ENCODE data around the gene NAGLU.
"Not testable (repeated sequence)": the region's sequence is repeated elsewhere in the genome, so short reads cannot be mapped to it uniquely, and the experiment has no call there.

The NAGLU gene

DNA sequence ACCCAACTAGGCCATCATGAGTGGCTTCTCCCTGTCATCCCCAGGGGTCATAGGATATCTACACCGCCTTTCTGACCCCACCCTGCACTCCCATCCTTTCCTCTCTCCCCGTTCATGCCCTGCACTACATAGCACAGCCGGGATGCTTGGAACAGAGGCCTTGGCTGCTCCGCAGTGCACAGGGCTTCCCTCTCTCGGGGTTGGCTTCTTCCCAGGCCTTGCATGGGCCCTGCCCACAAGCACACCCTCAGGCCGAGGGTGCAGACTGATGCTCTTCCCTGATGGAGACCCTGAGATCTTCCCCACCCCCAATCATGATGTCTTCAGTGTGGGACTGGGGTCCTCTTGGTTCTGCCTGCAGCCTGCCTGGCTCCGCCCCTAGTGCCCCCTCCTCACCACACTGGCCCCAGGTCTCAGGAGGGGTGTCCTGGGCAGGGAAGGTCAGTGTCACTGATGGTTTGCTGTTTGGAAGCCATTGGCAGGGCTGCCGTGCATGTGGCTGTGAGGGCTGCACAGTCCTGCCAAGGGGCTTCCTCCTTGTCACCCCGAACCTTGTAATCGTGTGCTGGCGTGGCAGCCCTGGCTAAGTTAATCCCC lies 14.3 kb upstream of the NAGLU start:
- no peak for DNase-seq

DNA sequence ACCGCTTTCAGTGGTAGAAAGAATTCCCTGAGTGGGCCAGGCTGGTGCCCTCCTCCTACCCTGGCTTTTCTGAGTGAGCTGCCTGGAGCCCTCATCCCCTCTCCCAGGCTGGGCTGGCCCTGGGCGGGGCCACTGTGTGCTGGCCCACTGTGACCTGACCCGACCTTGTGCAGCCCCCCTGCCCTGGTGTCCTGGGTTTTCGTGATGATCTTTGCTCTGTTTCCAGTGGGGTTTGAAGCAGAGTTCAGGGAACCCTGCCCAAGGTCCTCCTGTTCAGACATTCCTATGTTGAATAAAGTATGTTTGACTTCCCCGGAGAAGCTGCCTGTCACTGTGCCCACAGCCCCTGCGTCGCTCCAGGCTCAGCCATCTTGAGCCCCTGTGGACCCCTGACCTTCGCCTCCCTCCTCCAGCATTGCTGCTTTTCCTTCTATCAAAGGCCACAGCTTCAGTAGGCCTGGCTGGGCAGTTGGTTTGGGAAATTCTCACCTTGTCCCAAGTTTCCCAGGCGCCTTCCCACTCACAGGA lies 13.7 kb upstream of the NAGLU start:
- no peak for DNase-seq

DNA sequence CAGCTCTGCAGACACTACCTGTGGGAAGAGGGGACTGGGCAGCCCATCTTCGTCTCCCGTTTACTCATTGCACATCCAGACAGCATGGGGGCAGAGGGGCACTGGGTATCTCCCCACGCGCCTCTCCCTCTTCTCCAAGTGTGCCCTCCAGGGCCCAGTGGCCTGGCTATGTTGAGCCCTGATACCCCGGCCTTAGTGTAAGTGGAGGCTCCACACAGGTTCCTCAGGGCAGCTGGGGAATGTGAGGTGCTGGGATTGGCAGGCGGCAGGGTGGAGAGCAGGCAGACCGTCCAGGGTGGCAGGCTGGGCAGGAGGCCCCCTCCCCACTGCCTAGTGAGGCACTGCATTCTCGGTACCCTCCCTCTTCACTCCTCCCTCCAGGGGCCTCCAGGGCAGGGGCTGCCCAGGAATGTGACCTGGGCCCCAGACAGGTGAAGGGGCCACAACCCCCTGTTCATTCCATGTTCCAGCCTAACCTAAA lies 13.2 kb upstream of the NAGLU start:
- DNase-seq: no peak

DNA sequence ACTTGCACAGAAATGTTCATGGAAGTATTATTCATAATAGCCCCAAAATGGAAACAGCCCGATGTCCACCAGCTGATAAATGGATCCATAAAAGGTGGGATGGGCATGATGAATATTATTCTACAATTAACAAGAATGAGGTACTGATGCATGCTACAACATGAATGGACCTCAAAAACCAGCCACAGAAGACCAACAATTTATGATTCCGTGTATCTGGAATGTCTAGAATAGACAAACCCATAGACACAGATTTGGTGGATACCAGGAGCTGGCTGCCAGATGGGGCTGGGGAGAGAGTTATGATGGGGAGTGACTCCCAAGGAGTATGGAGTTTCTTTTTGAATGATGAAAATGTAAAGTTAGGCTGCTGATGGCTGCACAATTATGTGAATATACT lies 10.8 kb upstream of the NAGLU start:
- DNase-seq: no peak

DNA sequence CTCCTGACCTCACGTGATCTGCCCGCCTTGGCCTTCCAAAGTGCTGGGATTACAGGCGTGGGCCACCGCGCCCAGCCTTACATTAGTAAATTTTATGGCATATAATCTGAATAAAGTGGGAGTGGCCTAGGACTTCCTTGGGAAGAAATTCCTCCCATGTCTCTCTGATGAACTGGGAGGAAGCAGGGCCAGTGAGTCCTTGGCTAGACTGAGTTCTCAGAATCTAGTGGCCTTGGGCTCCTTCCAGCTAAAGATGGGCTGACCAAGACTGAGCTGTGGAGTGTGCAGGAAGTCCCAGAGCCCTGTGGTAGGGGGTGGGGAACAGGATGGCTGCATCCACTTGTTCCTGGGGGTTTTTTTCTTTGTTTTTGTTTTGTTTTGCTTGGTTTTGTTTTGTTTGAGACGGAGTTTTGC lies 10.0 kb upstream of the NAGLU start:
- no peak for DNase-seq

DNA sequence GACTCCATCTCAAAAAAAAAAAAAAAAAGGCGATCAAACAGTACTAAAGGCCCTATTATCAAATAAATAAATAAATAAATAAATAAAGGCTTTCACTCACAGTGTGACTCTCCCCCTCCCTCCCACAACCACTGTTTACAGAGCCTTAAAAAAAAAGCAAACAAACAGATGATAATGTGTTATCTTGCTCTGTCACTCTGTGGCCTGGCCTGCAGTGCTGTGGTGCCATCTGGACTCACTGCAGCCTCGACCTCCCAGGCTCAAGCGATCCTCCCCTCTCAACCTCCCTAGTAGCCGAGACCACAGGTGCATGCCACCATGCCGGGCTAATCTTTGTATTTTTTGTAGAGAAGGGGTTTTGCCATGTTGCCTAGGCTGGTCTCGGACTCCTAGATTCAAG lies 8.1 kb upstream of the NAGLU start:
- no peak for DNase-seq

DNA sequence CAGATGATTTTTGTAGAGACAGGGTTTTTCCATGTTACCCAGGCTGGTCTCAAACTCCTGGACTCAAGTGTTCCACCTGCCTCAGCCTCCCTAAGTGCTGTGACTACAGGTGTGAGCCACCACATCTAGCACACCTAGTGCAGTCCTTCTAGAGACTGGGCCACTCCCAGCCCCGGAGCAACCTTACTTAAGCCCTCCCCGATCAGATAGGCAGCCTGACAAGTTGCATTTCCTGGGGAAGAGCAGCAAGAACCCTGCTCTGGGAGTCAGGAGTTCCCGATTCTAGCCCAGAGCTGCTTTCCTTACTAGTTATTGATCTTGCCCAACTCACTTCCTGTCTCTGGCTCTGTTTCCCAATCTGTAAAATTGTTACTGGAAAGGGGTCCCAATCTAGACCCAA lies 7.0 kb upstream of the NAGLU start:
- no peak for DNase-seq

DNA sequence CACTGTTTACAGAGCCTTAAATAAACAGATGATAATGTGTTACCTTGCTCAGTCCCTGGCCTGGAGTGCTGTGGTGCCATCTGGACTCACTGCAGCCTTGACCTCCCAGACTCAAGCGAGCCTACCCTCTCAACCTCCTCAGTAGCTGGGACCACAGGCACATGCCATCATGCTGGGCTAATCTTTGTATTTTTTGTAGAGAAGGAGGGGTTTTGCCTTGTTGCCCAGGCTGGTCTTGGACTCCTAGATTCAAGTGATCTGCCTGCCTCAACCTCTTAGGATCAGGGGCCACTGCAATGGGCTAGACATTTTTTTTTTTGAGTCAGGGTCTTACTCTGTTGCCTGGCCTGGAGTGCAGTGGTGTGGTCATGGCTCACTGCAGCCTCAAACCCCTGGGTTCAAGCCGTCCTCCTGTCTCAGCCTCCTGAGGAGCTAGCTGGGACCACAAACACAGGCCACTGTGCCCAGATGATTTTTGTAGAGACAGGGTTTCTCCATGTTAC lies 5.0 kb upstream of the NAGLU start:
- DNase-seq: no peak

DNA sequence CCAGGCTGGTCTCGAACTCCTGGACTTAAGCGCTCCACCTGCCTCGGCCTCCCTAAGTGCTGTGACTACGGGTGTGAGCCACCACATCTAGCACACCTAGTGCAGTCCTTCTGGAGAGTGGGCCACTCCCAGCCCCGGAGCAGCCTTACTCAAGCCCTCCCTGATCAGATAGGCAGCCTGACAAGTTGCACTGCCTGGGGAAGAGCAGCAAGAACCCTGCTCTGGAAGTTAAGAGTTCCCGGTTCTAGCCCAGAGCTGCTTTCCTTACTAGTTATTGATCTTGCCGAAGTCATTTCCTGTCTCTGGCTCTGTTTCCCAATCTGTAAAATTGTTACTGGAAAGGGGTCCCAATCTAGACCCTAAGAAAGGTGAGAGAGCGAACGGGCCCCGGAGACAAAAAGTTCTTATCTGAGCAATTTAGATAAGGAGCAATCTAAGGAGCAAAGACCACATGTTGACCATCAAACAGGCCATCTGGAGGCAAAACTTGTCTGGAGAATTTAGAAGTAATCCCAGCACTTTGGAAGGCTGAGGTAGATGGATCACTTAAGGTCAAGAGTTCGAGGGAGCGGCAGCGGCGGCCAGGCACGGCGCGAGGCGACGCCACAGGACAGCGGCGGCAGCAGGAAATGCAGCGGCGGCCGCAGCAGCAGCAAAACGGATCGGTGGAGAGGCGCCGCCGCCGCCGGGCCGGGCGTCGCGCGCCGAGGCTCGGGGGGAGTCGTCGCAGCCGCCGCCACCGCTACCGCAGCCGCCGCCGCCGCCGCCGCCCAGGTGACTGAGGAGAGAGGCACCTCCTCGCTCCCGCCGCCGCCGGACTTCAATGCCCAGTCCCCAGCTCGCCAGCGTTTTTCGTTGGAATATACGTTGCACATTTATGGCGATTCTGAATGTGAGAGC lies 4.3 kb upstream of the NAGLU start:
- peak; percentile 12 to 65 (median 41) for DNase-seq

DNA sequence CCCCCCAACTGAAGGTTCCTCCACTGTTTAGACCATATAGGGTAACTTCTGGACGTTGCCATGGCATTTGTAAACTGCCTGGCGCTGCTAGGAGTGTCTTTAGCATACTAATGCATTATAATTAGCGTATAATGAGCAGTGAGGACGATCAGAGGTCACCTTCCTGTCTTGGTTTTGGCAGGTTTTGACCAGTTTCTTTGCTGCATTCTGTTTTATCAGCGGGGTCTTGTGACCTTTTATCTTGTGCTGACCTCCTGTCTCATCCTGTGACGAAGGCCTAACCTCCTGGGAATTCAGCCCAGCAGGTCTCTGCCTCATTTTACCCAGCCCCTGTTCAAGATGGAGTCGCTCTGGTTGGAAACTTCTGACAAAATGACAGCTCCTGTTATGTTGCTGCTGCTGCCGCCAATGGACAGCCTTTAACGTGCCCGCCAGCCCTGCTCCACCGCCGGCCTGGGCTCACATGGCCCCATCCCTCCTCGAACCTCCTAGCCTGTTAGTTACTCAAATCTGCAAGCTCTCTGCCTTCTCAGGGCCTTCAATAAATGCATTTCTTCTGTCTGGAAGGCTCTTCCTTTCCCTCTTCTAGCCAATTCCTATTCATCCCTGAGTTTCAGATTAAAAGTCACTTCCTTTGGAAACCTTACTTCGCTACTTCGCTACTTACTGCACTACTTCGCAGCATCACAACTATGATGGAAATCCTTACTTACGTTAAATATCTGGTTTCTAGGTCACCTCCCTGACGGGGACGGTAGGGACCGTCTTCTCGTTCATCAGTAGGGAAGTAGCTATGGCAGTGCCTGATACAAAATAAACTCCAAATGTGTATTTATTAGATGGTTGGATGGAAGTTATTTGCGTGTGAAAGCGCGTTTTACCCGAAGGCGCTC lies 640 bp upstream of the NAGLU start:
- DNase-seq: no peak

DNA sequence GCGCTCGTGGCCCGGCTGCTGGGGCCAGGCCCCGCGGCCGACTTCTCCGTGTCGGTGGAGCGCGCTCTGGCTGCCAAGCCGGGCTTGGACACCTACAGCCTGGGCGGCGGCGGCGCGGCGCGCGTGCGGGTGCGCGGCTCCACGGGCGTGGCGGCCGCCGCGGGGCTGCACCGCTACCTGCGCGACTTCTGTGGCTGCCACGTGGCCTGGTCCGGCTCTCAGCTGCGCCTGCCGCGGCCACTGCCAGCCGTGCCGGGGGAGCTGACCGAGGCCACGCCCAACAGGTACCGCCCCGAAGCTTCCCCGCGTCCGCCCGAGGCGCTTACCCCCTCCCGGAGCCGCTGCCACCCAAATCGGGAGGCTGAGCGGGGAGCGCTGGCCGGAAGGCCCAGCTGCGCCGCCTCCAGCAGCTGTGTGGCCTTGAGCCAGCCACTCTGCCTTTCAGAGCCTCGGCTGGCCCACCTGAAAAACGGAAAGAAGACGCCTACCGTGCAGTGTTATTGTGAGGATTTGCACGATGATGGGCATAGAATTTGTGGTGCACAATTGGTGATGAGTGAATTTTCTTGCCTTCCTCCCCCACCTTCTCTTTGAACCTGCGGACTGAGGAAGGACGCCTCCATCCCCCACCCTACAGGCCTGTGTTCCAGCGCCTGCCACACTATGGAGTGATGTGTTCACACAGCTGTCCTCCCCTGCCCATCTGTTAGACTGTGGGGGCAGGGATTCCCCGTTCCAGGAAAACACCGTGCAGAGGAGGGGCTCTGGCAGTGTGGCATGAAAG lies 523 bp downstream of the NAGLU start:
- DNase-seq: peak; percentile 35 to 71 (median 64)

DNA sequence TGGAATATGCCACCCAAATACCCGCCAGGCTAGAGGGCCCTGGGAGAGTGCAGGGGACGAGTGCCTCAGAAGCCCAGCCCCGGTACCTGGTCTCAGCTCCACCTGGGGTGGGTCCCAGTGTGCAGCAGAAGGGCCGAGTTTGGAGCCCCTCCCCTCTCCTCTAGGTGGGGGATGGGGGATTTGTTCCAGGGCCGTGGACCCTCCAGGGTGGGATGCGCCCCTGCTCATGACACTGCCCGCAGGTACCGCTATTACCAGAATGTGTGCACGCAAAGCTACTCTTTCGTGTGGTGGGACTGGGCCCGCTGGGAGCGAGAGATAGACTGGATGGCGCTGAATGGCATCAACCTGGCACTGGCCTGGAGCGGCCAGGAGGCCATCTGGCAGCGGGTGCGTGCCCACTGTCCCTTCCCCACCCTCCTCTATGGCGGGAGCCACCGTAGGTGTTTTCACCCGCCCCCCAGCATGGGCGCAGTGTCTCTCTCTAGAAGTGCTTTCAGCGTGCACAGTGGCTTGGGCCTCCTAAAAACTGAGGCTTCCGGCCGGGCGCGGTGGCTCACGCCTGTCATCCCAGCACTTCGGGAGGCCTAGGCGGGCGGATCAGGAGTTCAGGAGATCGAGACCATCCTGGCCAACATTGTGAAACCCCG lies 1.2 kb downstream of the NAGLU start:
- DNase-seq: no peak

DNA sequence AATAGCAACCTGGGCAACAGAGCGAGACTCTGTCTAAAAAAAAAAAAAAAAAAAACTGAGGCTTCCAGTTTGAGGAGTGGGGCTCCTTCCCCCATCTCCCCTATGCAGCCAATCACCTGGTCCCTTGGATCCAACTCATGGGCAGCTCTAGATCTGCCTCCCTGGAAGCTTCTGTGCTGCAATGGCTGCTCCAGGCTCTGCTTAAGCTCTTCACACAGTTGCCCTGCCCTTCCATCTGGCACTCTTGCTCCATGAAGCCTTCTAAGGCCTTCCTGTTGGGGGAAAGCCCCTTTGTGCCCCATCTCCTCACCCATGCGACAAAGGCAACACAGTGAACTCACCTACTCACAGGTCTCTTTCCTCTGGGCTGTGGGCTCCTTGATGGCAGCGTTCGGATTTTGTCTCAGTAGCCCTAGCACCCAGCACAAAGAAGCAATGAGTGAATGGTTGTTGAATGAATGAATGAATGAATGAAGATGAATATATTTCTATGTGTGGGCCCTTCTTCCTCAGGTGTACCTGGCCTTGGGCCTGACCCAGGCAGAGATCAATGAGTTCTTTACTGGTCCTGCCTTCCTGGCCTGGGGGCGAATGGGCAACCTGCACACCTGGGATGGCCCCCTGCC lies 1.9 kb downstream of the NAGLU start:
- DNase-seq: no peak

DNA sequence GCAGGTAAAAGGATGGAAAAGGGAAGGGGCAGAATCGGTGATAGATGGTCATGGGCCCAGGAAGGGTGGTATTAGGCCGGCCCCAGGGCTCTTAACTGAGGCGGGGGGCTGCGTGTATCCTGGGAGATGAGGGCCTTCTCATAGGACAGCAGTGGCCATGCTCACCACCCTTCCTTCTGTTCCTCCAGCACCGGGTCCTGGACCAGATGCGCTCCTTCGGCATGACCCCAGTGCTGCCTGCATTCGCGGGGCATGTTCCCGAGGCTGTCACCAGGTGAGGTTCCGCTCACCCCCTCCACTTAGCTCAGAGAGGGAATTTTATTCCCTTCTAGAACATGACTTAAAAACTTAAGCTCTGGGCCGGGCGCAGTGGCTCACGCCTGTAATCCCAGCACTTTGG lies 2.4 kb downstream of the NAGLU start:
- no peak for DNase-seq

DNA sequence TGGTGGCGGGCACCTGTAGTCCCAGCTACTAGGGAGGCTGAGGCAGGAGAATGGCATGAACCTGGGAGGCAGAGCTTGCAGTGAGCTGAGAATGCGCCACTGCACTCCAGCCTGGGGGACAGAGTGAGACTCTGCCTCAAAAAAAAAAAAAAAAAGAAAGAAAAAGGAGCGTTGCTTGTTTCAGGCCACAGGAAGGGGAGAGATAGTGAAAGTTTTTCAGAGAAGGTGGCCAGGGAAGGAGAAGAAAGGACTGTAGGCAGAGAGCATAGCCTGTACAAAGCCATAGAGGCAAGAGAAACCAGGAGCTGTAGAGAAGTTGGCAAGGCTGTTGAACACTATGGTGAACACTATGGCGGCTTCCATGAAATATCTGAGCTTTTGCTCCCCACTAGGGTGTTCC lies 4.5 kb downstream of the NAGLU start:
- DNase-seq: not testable (repeated sequence)

DNA sequence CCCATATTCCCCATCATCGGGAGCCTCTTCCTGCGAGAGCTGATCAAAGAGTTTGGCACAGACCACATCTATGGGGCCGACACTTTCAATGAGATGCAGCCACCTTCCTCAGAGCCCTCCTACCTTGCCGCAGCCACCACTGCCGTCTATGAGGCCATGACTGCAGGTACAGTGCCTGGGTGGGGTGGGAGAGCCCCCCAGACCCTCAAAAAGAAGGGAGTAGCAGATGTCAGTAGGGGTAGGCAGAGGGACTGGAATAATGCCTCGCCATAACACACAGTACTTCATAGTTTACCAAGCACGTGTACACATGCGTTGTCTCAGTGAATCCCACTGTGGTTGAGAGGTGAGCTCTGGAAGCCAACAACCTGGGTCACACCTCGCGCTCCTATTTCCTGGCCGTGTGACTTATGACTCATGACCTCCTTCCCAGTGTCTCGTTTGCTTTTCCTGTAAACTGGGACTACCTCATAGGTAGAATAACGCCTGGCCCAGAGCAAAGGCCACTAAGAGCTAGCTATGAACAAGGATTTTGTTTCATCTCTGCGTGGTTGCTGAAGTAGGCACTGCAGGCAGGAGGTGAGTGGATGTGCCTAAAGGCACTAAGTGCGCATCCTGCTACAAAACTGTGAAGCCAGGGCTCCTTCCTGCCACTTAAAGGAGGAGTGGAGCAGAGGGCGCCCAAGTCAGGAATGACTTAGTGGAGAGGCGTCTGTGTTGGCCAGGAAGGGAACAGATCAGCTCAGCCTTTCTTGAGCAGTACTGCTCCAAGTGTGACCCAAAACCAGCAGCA lies 5.2 kb downstream of the NAGLU start:
- peak in 1 of 6 experiments; percentile 27 for DNase-seq

DNA sequence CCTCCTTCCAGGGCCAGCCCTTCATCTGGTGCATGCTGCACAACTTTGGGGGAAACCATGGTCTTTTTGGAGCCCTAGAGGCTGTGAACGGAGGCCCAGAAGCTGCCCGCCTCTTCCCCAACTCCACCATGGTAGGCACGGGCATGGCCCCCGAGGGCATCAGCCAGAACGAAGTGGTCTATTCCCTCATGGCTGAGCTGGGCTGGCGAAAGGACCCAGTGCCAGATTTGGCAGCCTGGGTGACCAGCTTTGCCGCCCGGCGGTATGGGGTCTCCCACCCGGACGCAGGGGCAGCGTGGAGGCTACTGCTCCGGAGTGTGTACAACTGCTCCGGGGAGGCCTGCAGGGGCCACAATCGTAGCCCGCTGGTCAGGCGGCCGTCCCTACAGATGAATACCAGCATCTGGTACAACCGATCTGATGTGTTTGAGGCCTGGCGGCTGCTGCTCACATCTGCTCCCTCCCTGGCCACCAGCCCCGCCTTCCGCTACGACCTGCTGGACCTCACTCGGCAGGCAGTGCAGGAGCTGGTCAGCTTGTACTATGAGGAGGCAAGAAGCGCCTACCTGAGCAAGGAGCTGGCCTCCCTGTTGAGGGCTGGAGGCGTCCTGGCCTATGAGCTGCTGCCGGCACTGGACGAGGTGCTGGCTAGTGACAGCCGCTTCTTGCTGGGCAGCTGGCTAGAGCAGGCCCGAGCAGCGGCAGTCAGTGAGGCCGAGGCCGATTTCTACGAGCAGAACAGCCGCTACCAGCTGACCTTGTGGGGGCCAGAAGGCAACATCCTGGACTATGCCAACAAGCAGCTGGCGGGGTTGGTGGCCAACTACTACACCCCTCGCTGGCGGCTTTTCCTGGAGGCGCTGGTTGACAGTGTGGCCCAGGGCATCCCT lies 7.4 kb downstream of the NAGLU start:
- DNase-seq: no peak

DNA sequence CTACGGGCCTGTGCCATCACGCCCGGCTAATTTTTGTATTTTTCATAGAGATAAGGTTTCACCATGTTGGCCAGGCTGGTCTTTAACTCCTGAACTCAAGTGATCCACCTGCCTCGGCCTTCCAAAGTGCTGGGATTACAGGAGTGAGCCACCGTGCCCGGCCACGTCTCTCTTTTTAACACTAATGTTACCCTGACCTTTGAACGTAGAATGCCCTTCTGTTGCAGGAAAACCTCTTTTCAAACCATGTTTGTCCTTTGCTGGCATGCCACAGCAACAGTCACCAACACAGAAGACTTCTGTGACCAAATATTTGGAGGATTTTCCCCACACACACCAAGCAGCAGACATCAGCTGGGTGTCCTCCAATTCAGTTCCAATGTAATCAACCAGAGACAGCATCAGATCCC lies 8.8 kb downstream of the NAGLU start:
- no peak for DNase-seq

Measured in stimulated activated naive CD4-positive, alpha-beta T cell (primary cell).